Activated gamma-delta T cell (primary cell): ENCODE measurements around the gene GRM7.

ENCODE experiments used
- DNase-seq: peaks from one replicate; lab custom pipeline; 2025; lab: John Stamatoyannopoulos, UW

Gene GRM7

DNA sequence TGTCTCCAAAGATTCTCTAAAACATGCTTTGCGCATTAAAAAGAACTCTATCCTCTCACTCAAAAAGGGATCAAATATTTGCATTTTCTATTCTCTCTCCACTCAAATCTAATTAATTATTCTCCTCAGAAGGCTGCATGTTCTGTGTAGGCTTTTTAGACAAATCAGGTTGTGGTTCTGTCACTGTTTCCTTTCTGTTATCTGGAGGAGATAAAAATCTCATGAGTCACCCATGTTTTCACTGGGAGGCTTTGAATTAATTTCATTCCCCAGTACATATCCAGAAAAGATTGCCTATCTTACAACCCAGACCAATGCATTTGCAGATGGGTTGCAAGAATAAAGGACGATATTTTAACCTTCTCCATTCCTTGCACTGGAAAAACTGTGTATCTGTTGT, 446.5 kb downstream of the GRM7 start:
- no peak for DNase-seq

- no peak for DNase-seq
Observed at GRCh38 chr3:7309641-7310102, 448.8 kb downstream of the GRM7 start.

DNA sequence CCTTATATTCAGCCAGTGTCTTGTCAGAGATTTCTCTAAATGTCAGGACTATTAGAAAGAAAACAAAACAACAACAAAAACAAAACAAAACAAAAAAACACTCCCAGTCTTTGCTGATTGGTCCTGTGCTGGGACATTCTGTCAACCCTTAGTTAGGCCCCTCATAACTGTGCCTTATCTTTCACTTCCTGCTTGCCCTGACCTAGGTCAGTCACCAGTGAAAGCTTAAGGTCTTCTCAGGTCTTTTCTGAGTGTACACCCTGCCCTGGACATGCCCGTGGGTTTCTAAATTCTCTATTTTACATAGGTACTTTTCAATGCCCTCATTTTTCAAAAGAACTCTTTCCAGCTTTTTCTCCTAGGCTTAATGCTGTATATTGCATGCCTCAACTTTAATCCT, 454.1 kb downstream of the GRM7 start:
- DNase-seq, result no peak

- DNase-seq, result no peak
Observed at GRCh38 chr3:7322957-7323669, 462.2 kb downstream of the GRM7 start.

DNA sequence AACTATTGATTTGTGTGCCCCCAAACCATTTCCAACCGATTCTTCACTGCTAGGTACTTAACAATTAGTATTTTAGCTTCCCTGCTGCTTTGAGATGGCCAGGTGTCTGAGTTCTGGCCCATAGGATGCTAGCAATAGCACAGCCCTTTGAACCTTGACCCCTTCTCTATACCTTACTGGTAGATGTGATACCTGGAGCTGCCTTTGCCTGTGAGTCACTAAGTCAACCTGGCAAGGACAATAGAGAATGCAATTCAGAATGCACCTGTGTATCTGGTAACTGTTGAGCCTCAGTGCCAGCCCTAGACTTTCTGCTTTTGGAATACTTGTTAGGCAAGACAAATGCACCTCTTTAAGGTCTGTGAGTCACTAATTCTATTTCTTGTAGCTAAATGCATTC, 467.4 kb downstream of the GRM7 start:
- DNase-seq, result no peak

GRCh38 chr3:7332696-7333095, 471.8 kb downstream of the GRM7 start:
- DNase-seq, result no peak

DNA sequence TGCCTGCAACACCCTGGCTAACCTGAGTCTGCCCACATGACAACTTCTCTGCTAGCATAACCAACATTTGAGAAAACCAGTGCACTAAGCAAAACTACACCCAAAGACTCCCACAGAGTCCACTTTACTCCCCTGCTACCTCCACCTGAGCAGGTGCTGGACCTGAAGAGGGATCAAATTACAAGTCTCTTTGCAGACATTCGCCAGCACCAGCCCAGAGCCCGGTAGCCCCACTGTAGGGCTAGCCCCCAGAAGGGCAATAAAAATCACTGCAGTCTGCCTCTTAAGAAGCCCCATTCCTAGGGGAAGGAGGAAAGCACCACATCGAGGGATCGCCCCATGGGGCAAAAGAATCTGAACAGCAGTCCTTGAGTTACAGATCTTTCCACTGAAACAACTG, 472.2 kb downstream of the GRM7 start:
- no peak for DNase-seq

- DNase-seq, result no peak
Observed at GRCh38 chr3:7340795-7341194, 479.9 kb downstream of the GRM7 start.

- no peak for DNase-seq
Observed at GRCh38 chr3:7346364-7346763, 485.4 kb downstream of the GRM7 start.

GRCh38 chr3:7357101-7357500, 496.2 kb downstream of the GRM7 start:
- DNase-seq, result no peak

DNA sequence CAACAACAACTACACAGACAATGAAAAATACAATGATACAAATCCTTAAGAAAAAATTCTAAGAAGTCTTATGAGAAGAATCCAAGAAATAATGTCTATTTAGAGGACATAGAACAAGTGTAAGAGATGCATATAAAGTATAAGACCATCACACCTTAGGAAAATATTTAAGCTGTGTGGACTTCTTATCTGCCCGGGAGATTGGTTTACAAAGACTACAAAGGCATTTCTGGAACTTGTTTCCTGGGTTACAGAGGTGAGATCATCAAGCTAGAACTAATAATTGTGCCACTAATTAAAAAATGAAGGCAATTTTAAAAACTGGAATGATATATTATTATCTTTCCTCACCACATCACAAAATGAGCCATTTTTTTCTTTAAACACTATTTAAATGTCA, 507.1 kb downstream of the GRM7 start:
- DNase-seq, result no peak

DNA sequence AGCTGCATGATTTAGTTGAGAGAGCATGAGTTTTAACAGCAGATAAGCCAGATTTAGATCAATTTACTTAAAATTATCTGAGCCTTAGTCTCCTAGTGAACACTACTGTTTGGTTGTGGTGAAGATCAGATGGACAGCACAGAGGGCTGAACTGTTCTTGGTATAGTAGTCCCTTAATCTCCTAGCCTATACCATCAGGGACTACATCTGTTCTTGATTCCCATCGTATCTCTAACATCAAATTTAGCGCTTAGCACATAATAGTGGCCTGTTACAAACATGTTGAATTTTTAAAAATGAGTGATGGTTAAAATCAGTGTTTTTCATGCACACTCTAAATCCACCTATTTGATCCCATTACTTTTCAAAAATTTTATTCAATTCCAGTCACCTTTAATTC, 507.7 kb downstream of the GRM7 start:
- no peak for DNase-seq

DNA sequence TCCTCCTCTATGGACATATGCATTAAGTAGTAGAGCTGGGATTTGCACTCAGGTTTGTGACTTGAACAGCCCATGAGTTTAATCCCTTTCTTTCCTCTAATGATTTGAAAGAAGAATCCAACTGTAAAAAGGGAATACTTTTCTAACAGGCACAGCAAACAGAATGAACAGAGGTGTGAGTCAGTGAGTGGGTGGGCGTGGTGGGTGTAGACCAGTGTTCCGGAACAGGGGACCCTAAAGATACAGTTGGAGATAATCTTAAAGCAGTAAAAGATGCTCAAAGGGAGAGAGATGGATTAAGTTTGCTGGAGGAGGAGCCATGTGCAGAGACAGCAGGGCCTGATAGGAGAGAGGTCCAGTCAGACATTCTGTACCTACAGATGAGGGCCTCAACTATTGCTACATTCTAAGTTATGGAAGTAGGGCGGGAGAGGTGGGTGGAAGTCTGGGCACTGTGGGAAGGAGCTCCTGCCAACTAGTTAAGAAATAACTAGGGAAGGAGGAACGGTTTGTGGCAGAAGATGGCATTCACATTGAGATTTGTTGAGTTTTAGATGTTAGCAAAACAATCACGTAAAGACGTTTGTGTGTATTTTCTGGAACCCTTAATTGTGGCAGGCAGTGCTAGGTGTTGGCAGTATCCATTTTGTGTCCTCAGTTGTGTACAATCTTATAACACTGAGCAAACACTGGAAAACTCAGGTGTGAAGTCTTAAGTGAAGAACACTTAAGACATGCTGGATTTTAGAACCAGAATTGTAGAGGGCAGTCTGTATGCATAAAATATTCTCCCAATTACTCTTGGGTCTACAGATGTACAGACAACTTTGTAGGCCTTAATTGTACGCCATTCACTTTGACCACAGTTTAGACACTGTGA, 511.0 kb downstream of the GRM7 start:
- no peak for DNase-seq

- no peak for DNase-seq
Observed at GRCh38 chr3:7377103-7377502, 516.2 kb downstream of the GRM7 start.

DNA sequence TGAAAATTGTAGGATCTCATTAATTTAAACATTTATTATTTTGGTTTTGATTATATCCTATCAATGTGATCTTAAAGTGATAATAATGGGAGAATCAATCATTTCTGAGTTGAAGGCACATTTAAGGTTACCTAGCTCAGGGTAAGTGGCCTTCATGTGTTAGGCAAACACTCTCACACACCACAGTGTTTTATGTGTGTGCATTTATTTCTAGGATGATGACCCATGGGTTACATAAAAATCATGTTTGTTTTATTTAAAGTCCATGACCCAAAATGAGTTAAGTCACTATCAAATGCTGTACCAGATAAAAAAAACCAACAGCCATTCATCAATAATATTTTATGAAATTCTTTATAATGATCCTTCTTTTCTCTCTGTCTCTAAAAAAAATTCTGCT, 520.8 kb downstream of the GRM7 start:
- no peak for DNase-seq

DNA sequence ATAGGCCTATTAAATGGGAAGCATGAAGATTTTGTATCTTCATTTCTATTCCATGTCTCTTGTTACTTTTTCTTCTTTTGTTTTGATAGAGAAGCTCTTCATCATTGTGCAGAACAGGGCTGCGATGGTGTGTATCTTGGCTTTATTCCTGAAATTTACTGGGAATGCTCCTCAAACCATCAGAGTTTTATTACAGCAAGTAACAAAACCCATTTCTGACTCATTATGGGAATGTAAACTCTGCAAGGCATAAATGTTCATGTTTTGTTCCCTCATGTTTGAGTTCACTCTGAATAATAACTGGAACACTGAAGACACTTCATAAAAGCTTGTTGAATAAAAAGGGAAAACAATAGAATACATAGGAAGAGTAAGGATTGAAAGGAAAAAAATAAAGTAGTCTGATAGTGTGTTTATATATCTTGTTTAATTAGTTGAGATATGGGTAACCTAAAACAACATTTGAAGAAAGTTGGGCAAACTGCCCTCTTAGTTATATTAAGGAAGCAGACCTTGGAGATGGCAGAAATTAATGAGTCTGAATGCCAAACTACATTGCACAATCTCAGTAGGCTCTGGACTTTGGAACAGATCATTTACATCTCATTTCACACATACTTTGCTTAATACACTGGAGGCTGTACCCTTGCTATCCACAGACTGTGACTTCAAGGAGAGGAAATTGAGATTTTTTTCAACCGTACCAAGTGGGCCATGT, 521.5 kb downstream of the GRM7 start:
- no peak for DNase-seq

GRCh38 chr3:7385635-7386034, 524.7 kb downstream of the GRM7 start:
- no peak for DNase-seq

GRCh38 chr3:7388026-7388425, 527.1 kb downstream of the GRM7 start:
- no peak for DNase-seq

DNA sequence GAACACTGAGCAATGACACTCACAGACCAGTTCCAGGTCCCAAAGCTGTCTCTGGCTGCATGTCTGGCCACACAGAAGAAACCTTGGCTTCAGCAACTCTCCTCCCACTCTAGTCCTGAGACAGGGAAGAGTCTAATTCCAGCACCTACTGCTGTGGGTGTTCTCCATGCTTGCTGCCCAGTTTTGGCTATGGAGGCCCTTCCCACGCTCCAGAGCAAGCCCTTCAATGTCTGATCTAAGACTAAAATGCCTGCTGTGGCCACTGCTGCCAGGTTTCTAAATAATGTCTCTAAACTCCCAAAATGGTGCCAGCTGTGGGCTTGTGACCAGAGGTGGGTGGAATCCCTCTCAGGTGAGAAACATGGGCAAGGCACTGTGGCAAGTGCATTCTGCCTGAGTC, 531.3 kb downstream of the GRM7 start:
- DNase-seq, result no peak

DNA sequence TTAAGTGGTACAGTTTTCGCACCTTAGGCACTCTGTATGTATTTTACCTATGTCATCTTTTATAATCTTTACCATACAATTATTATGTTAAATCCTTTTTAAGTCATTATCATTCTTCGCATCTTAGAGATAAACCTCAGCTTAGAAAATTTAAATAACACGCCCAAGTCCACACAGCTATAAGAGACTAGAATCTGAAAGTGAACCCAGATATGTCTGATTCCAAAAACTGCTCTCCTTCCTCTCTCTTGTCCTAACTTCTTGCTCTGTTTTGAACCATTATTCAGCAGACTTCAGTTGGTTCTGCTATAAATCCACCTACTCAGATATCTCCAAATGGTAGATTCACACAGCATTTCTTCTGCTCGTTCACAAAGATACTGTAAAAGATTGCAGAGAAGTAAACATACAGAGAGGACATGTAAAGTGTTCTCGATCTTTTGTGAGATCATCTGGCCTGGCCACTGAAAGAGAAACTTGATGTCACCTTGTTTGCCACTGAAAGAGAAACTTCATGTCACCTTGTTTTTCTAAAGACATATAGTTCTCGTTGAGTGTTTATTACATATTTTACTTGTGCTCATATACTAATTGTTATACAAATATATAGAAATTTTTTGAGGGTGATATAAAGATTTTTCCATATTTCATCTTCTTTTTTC, 533.2 kb downstream of the GRM7 start:
- no peak for DNase-seq

DNA sequence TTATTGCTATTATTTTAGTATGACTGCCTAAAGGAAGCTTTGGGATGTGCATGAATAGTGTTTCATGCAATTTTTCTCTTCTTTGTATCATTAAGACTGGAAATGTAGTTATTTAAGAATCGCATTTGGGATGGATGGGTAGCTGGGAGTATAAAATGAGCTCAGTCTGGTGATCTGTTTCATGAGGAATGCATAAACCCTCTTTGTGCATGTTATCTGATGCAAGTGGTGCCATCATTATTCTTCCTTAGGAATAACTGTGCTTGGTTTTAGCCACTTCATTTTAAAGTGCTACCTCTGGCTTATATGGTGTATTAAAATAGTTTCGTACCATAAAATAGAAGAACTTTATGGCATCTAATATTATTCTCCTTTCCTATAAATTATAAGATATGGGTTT, 535.6 kb downstream of the GRM7 start:
- no peak for DNase-seq

DNA sequence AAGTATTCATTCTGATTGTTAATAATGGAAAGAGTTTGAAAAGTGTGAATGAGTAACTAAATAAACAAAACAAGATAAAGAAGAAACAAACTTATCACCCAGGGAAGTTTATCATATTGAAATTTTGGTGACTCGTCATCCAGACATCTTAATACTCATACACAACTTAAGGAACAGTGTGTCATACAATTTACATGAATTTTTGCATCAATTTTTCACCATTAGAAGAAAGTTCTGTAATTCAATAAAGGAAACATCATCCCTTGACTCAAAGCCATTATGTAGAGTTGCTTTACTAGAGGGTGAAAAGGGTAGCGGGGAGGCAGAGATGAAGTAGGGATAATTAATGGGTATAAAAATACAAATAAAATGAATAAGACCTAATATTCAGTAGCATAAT, 536.2 kb downstream of the GRM7 start:
- DNase-seq, result no peak
